Adrenal gland (tissue), 12 donors: ENCODE results near the gene RETREG1. TPM values are rescaled to one million over a fixed set of nuclear protein-coding genes. Genes with fewer than 3 reads are reported as not detected.

Experiments used
- DNase-seq, 7 donors: peaks; one replicate each; pipeline ENCODE4 v3.0.0-alpha.2; 2019 to 2020
- H3K27ac ChIP-seq, 5 donors: fragments of 200-600 bp; sonication (generic) in 4 of 5; 1 replicate in 3 of 5; 2 replicates in 2 of 5; pipeline versions ENCODE4 v1.5.1 to v1.8.0; 2016 to 2020; ENCODE audit warnings: mild to moderate bottlenecking in 1 of 5
- H3K27me3 ChIP-seq: fragments of 200-600 bp; 2 replicates; pipeline ENCODE4 v1.8.0; 2021
- H3K36me3 ChIP-seq, 2 donors: fragments of 200-600 bp; replicated peaks in 1 of 2; 1 replicate in 1 of 2; 2 replicates in 1 of 2; pipeline versions ENCODE4 v1.5.1 to v1.8.0; 2018 to 2022
- H3K4me1 ChIP-seq, 2 donors: fragments of 200-600 bp; replicated peaks in 1 of 2; 1 replicate in 1 of 2; 2 replicates in 1 of 2; pipeline versions ENCODE4 v1.5.1 to v1.8.0; 2018 to 2021
- H3K4me3 ChIP-seq, 4 donors: fragments of 200-600 bp; sonication (generic) in 3 of 4; one replicate each; pipeline ENCODE4 v1.5.1; 2016 to 2018
- H3K9me3 ChIP-seq, 3 donors: fragments of 200-600 bp; sonication (generic) in 1 of 3; replicated peaks in 1 of 3; 1 replicate in 2 of 3; 2 replicates in 1 of 3; pipeline versions ENCODE4 v1.5.1 to v1.8.0; 2016 to 2021
- POLR2A ChIP-seq, 2 donors: fragments of 450-650 bp; IDR thresholded peaks; one replicate each; pipeline ENCODE4 v1.6.1; 2017; ENCODE audit warnings: antibody characterized with exemption in 2 of 2, mild to moderate bottlenecking in 2 of 2, moderate library complexity in 1 of 2
- WGBS, 4 donors: extraction: QIAGEN DNeasy Blood & Tissue Kit in 2 of 4; methylation state at CpG; one replicate each; pipeline versions ENCODE4 v1.1.5 to v1.1.7; 2013 to 2017; 5-methylcytosine and 5-hydroxymethylcytosine counted together
- intact Hi-C, 2 donors: fragments of 100-400 bp; cut with DNase I; formaldehyde crosslinking; loops; one replicate each; pipeline versions ENCODE4 v1.14.1 to v1.15.0; 2022 to 2023
- polyA plus RNA-seq, 3 donors: library from polyadenylated mRNA; stranded (reverse); fragments of 200-250 nt in 2 of 3; fragments of 350-450 nt in 1 of 3; fragmentation: Illumina TruSeq in 1 of 3; extraction: RNeasy Lipid Tissue Mini Kit (QIAGEN cat#74804) in 1 of 3; gene quantifications; one replicate each; pipeline ENCODE4 v1.2.3, GENCODE V29; 2013 to 2014
- total RNA-seq, 9 donors: library from RNA; depleted of rRNA in 4 of 9; stranded (reverse); fragments of >200 nt in 4 of 9; fragments of 120-200 nt in 1 of 9; fragmentation: NEBNext Ultra II Directional in 1 of 9; extraction: Animal tissue kit (Norgen Biotek cat#: 25700) in 1 of 9; gene quantifications; one replicate each; pipeline versions ENCODE4 v1.1.0 to v1.2.4, GENCODE V29; 2013 to 2023
- TF ChIP-seq, protein P1 (sequence below), 6 experiments: fragments of 450-650 bp in 4 of 6; fragments of 200-600 bp in 2 of 6; sonication (generic) in 1 of 6; IDR thresholded peaks; 1 replicate in 5 of 6; 2 replicates in 1 of 6; pipeline versions ENCODE4 v1.5.1 to v1.8.0; 2016 to 2021; ENCODE audit warnings: antibody characterized with exemption in 6 of 6, mild to moderate bottlenecking in 2 of 6, moderate library complexity in 1 of 6
- donor health status: healthy with polysubstance abuse.
- donor health status: Bipolar disorder and iron deficiency.
- donor health status: DM: yes; HTN: yes; CAD: no.
- donor health status: DM: no; HTN: no; CAD: no.
- donor health status: DM: no; HTN: no; CAD: no.
- donor health status: DM: yes; HTN: yes; CAD: no.

The RETREG1 gene
- total and polyA plus RNA-seq, 12 donors = 0.06 to 5.9 (median 2.1) TPM

DNA sequence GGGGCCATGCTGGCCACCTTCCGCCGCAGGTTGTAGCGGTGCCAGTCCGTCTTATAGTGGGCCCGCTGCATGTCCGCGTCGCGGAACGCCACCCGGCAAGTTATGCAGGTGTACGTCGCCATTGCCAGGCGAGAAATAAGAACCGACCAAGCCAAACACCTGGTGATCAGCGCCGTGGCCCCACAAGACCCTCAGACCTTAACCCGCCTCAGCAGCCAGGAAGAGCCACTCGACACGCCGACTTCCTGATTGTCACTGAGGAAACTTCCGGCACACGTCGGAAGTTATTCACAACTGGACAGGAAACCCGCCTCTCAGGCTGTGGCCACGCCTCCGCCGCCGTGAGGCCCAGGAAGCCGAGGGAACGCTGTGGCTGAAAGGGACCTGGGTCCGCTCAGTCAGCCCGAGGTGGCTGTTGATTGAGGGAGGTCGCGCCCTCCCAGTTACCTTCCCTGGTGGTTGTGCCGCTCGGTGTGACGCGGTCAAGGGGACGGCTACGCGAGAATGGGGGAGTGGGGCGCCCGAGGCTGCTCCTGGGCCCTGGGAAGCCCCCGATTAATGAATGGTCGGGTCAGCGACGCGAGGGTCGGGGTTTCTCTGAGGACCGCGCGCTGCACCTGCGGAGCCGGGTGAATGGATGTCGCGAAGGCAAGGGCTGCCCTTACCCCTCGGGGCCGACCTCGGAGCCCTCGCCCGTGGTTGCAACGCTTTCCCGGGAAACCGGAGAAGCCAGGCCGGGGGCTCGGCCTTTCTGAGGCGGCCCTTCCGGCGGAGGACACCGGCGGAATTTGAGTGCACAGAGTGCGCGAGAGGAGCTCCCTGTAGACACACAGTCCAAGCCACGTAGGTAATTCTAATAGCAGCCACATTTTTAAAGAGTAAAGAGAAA lies 151.0 kb downstream of the RETREG1 start, which contains the start of gene ZNF622:
ZNF622 (minus strand) TSS at position 257 of the 889 bp plus-strand sequence; CDS start at position 122, 135 bp downstream.
- intact Hi-C loops = no loop called here
- Histone ChIP-seq H3K36me3 (peaks cover 0 to 28% of the 10 kb centered on the region in 2 donors), H3K4me3 (peak within 1 kb of the TSS; percentile 52 to 99 (median 84)), H3K9me3 (no peaks in the 10 kb centered on the region), H3K27me3 (no peaks in the 10 kb centered on the region), H3K4me1 (peaks cover 25 to 54% of the 10 kb centered on the region in 2 donors), H3K27ac (peak within 1 kb of the TSS in 4 of 5 donors; percentile 47 to 91 (median 72))
- TF ChIP-seq POLR2A (IDR thresholded peaks at IDR 0.05) = peak; percentile 21 to 75
- TF ChIP-seq, protein P1, sequence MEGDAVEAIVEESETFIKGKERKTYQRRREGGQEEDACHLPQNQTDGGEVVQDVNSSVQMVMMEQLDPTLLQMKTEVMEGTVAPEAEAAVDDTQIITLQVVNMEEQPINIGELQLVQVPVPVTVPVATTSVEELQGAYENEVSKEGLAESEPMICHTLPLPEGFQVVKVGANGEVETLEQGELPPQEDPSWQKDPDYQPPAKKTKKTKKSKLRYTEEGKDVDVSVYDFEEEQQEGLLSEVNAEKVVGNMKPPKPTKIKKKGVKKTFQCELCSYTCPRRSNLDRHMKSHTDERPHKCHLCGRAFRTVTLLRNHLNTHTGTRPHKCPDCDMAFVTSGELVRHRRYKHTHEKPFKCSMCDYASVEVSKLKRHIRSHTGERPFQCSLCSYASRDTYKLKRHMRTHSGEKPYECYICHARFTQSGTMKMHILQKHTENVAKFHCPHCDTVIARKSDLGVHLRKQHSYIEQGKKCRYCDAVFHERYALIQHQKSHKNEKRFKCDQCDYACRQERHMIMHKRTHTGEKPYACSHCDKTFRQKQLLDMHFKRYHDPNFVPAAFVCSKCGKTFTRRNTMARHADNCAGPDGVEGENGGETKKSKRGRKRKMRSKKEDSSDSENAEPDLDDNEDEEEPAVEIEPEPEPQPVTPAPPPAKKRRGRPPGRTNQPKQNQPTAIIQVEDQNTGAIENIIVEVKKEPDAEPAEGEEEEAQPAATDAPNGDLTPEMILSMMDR (IDR thresholded peaks at IDR 0.05) = no peak
- 0 to 1% (median 0%) methylated on average over 23 to 75 of the region's 75 CpGs for WGBS, 4 donors
- peak; percentile 86 to 94 (median 91) for DNase-seq

DNA sequence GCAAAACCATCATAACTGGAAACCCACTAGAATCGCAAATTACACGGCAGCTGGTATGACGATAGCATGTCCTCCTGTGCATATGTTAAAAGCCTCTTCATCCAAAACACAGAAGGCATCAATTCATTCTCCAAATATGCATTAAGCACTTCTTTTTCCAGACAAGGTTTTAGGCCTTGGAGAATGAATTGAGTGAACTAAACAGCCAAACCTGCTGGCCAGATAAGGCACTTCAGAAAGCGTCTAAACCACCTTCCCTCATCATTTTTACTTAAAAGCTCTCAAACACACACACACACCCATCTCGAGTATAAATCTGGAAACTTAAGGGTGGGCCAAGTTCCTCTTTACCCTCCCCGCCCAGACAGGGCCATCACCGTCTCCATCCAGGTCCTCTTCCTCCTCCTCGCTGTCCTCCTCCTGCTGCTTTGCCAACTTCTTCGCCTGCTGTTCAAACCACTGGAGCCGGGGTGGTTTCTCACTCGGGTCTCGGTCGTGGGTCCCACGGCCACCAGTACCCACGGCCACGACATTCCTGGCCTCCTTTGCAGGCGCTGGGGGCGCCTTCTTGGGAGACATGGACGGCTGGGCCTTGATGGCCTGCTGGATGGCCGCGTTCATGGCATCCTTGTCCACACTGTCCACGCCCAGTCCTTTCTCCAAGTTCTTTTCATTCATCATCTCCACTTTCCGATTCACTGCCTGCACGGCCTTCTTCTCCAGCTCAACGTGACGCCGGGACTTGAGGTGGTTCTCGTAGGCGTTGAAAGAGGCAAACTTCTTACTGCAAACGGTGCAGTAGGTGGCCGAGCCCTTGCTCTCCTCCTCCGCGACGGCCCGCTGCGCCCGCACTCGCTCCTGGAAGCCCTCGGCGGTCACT lies 151.9 kb downstream of the RETREG1 start:
- Histone ChIP-seq H3K36me3 (peaks cover 0 to 37% of the 10 kb centered on the region in 2 donors), H3K4me1 (peaks cover 25 to 61% of the 10 kb centered on the region in 2 donors), H3K27ac (peak overlapping the region in 4 of 5 donors; percentile 47 to 91 (median 72)), H3K27me3 (no peaks in the 10 kb centered on the region), H3K4me3 (peak overlapping the region; percentile 52 to 99 (median 84)), H3K9me3 (no peaks in the 10 kb centered on the region)
- 7 to 12% (median 8%) methylated on average over 27 to 40 of the region's 40 CpGs for WGBS, 4 donors
- intact Hi-C loops = no loop called here
- peak in 5 of 7 donors; percentile 9 to 24 (median 20) for DNase-seq
- TF ChIP-seq, protein P1 (IDR thresholded peaks at IDR 0.05) = peak in 1 of 6 experiments; percentile 11
- no peak for TF ChIP-seq POLR2A (IDR thresholded peaks at IDR 0.05)

DNA sequence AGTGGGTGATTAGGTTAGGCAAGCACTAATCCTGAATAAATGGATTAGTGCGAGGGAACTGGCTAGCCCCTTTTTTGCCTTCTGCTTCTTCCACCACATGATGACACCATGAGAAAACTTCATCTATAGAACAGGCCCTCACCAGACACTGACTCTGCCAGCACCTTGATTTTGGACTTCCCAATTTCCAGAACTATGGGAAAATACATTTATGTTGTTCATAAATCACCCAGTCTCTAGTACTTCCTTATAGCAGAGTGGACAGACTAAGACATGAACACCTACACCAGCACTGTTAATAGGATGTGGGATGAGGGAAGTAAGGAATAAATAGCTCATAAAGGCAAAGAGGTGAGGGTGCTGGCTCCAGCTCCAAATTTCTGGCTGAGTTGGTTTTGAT lies 152.6 kb downstream of the RETREG1 start:
- TF ChIP-seq, protein P1 (IDR thresholded peaks at IDR 0.05) = no peak
- no peak for TF ChIP-seq POLR2A (IDR thresholded peaks at IDR 0.05)
- Histone ChIP-seq H3K4me3 (peak overlapping the region in 2 of 4 donors; percentile 77 to 90), H3K27me3 (no peaks in the 10 kb centered on the region), H3K27ac (no peak overlapping the region), H3K9me3 (no peaks in the 10 kb centered on the region), H3K36me3 (peaks cover 0 to 40% of the 10 kb centered on the region in 2 donors), H3K4me1 (peaks cover 25 to 64% of the 10 kb centered on the region in 2 donors)
- 69 to 100% (median 93%) methylated on average over 1 of the region's 1 CpG for WGBS, 4 donors
- intact Hi-C loops = no loop called here
- no peak for DNase-seq

DNA sequence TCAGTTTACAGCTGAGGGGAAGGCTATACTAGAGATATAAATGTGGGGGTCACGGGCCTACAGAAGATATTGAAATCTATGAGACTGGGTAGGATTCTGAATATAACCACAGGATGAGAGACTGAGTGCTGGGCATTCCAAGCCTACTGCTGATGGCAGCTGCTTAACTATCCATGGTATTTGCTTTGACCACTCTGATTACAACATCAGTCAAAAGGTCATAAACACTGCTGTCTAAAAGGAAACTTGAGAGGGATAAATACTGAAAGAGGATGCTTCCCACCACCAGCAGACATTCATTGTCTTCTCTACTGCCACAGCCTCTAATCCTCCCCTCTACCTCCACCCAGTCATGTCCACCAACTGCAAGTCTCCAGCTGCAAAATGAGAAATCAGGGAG lies 155.0 kb downstream of the RETREG1 start:
- no peak overlapping the region for H3K4me3 ChIP-seq
- H3K9me3 ChIP-seq = no peaks in the 10 kb centered on the region
- DNase-seq = no peak
- 89 to 100% (median 93%) methylated on average over 1 of the region's 1 CpG for whole genome bisulfite sequencing, 4 donors
- TF ChIP-seq, protein P1 (IDR thresholded peaks at IDR 0.05) = no peak
- TF ChIP-seq POLR2A (IDR thresholded peaks at IDR 0.05) = no peak
- H3K27ac ChIP-seq = no peak overlapping the region
- peaks cover 18 to 53% of the 10 kb centered on the region in 2 donors for H3K4me1 ChIP-seq
- intact Hi-C loops = no loop called here
- no peaks in the 10 kb centered on the region for H3K27me3 ChIP-seq
- H3K36me3 ChIP-seq = peaks cover 0 to 51% of the 10 kb centered on the region in 2 donors
